Neutrophil (primary cell): ENCODE results near the gene MYCT1.

Experiments used
- H3K27ac ChIP-seq: fragments of 200-600 bp; sonication (generic); 2 replicates; pipeline ENCODE4 v1.5.1; 2016; ENCODE audit warnings: mild to moderate bottlenecking, moderate library complexity
- H3K27me3 ChIP-seq: fragments of 200-600 bp; sonication (generic); 2 replicates; pipeline ENCODE4 v1.6.0; 2016; ENCODE audit warnings: mild to moderate bottlenecking
- H3K36me3 ChIP-seq: fragments of 200-600 bp; sonication (generic); 2 replicates; pipeline ENCODE4 v1.5.1; 2017
- H3K4me1 ChIP-seq, 2 experiments: fragments of 200-600 bp in 1 of 2; sonication (generic) in 1 of 2; 1 replicate in 1 of 2; 2 replicates in 1 of 2; pipeline versions ENCODE4 v1.5.1 to v1.6.1; 2013 to 2016; ENCODE audit warnings: low read depth in 1 of 2, low read length in 1 of 2, mild to moderate bottlenecking in 1 of 2, moderate library complexity in 1 of 2; ENCODE audit not compliant: control insufficient read depth in 1 of 2, insufficient read depth in 1 of 2
- H3K4me3 ChIP-seq, 2 experiments: fragments of 200-600 bp in 1 of 2; sonication (generic) in 1 of 2; 1 replicate in 1 of 2; 2 replicates in 1 of 2; pipeline ENCODE4 v1.5.1; 2013 to 2016; ENCODE audit warnings: low read depth in 1 of 2, low read length in 1 of 2, mild to moderate bottlenecking in 1 of 2, moderate library complexity in 1 of 2
- H3K9me3 ChIP-seq: fragments of 200-600 bp; sonication (generic); 2 replicates; pipeline ENCODE4 v1.5.1; 2016
- CTCF ChIP-seq: fragments of 200-600 bp; sonication (generic); IDR thresholded peaks from 2 replicates; pipeline ENCODE4 v1.5.1; 2016; ENCODE audit warnings: antibody characterized with exemption

MYCT1 gene

GRCh38 chr6:152765331-152765730, 67.6 kb downstream of the MYCT1 start:
- no peak for TF ChIP-seq CTCF
- Histone ChIP-seq H3K27me3 (peaks cover 6% of the 10 kb centered on the region), H3K36me3 (no peaks in the 10 kb centered on the region), H3K9me3 (no peaks in the 10 kb centered on the region), H3K4me3 (no peak overlapping the region), H3K27ac (no peak overlapping the region), H3K4me1 (no peaks in the 10 kb centered on the region)

- no peak overlapping the region for H3K4me3 ChIP-seq
- no peaks in the 10 kb centered on the region for H3K36me3 ChIP-seq
- TF ChIP-seq CTCF: no peak
Measured at GRCh38 chr6:152769159-152769558, 71.5 kb downstream of the MYCT1 start.

DNA sequence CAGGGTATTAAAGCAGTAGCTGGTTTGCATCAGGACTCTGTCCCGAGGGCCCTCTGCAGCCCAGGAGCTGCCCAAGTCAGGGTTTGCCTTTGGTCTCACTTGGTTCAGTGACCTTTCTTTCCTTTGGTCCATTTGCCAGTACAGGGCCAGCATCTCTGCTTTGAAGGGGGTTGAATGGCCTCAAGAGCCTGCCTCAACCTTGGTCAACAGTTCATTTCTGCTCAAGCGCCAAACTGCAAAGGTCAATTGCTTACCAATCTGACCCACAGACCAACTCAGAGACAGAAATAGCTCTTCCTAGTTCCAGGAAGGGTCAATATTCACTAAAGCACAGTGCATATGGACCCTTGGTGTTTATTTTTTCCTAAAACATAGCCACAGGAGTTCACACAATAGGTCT, 72.3 kb downstream of the MYCT1 start:
- no peak for TF ChIP-seq CTCF
- no peak overlapping the region for H3K27ac ChIP-seq
- peaks cover 7% of the 10 kb centered on the region for H3K27me3 ChIP-seq
- no peak overlapping the region for H3K4me3 ChIP-seq
- no peaks in the 10 kb centered on the region for H3K9me3 ChIP-seq
- H3K4me1 ChIP-seq: no peaks in the 10 kb centered on the region
- no peaks in the 10 kb centered on the region for H3K36me3 ChIP-seq

More at GRCh38 chr6:152769159-152769558, 71.5 kb downstream of the MYCT1 start:
- Histone ChIP-seq H3K9me3 (no peaks in the 10 kb centered on the region), H3K27ac (no peak overlapping the region), H3K27me3 (peaks cover 7% of the 10 kb centered on the region), H3K4me1 (no peaks in the 10 kb centered on the region)

GRCh38 chr6:152771061-152771687, 73.5 kb downstream of the MYCT1 start:
- Histone ChIP-seq H3K36me3 (no peaks in the 10 kb centered on the region), H3K4me3 (no peak overlapping the region), H3K27me3 (peaks cover 7% of the 10 kb centered on the region), H3K9me3 (no peaks in the 10 kb centered on the region), H3K27ac (no peak overlapping the region), H3K4me1 (no peaks in the 10 kb centered on the region)
- TF ChIP-seq CTCF: no peak
